Sigmoid colon (tissue), 4 donors: ENCODE measurements around the gene ANO2.

Experiments used
- CTCF ChIP-seq, 4 experiments: fragments of 450-650 bp in 3 of 4; fragments of 200-600 bp in 1 of 4; IDR thresholded peaks; one replicate each; pipeline ENCODE4 v1.5.1; 2016 to 2019; ENCODE audit warnings: antibody characterized with exemption in 4 of 4, mild to moderate bottlenecking in 3 of 4, moderate library complexity in 2 of 4
- EP300 ChIP-seq, 4 donors: sonication (generic); formaldehyde crosslinking; IDR thresholded peaks; one replicate each; pipeline ENCODE4 v1.6.1; 2017; ENCODE audit warnings: antibody characterized with exemption in 4 of 4
- POLR2A ChIP-seq, 2 donors: fragments of 450-650 bp; IDR thresholded peaks; one replicate each; pipeline ENCODE4 v1.6.1; 2016; ENCODE audit warnings: antibody characterized with exemption in 2 of 2, mild to moderate bottlenecking in 2 of 2, moderate library complexity in 2 of 2
- POLR2AphosphoS5 ChIP-seq, 4 donors: sonication (generic); formaldehyde crosslinking; IDR thresholded peaks; one replicate each; pipeline ENCODE4 v1.6.1; 2017; ENCODE audit warnings: antibody characterized with exemption in 4 of 4

- TF ChIP-seq POLR2AphosphoS5 (IDR thresholded peaks at IDR 0.05) (no peak), CTCF (IDR thresholded peaks at IDR 0.05) (no peak), EP300 (IDR thresholded peaks at IDR 0.05) (no peak), POLR2A (IDR thresholded peaks at IDR 0.05) (no peak)
Observed at GRCh38 chr12:5589054-5589453, 356.0 kb downstream of the ANO2 start.
